BLaER1 treated with 17β-estradiol and CSF1 and Interleukin-3, amounts not matched to agents 10 nM and 100 nM (cell line): ENCODE data around the gene FGF16.
"Not testable (repeated sequence)": the region's sequence is repeated elsewhere in the genome, so short reads cannot be mapped to it uniquely, and the experiment has no call there.

ENCODE experiments used
- H3K27ac ChIP-seq, 11 experiments: shearing (Covaris generic); formaldehyde crosslinking; 2 replicates each; pipeline ENCODE4 v1.8.1; 2022
- H3K27me3 ChIP-seq, 11 experiments: shearing (Covaris generic); formaldehyde crosslinking; 2 replicates each; pipeline ENCODE4 v1.8.1; 2022
- H3K36me3 ChIP-seq, 11 experiments: shearing (Covaris generic); formaldehyde crosslinking; 2 replicates each; pipeline ENCODE4 v1.8.1; 2022
- H3K4me1 ChIP-seq, 10 experiments: shearing (Covaris generic); formaldehyde crosslinking; 2 replicates each; pipeline ENCODE4 v1.8.1; 2022
- H3K4me2 ChIP-seq, 11 experiments: shearing (Covaris generic); formaldehyde crosslinking; 2 replicates each; pipeline ENCODE4 v1.8.1; 2022
- H3K4me3 ChIP-seq, 10 experiments: shearing (Covaris generic); formaldehyde crosslinking; 2 replicates each; pipeline ENCODE4 v1.8.1; 2022
- H3K9ac ChIP-seq, 11 experiments: shearing (Covaris generic); formaldehyde crosslinking; 2 replicates each; pipeline ENCODE4 v1.8.1; 2022
- H3K9me3 ChIP-seq, 11 experiments: shearing (Covaris generic); formaldehyde crosslinking; replicated peaks in 1 of 11; 2 replicates each; pipeline ENCODE4 v1.8.1; 2022
- H4K20me1 ChIP-seq, 11 experiments: shearing (Covaris generic); formaldehyde crosslinking; 2 replicates each; pipeline ENCODE4 v1.8.1; 2022
- Cebpa-rat ChIP-seq, 11 experiments: shearing (Covaris generic); IDR thresholded peaks; 2 replicates each; pipeline ENCODE4 v1.8.1; 2022

The FGF16 gene

GRCh38 chrX:77453190-77453589 lies 6.0 kb downstream of the FGF16 start:
- Histone ChIP-seq H3K36me3 (no peaks in the 10 kb centered on the region), H3K4me3 (no peak overlapping the region), H3K9ac (no peak overlapping the region), H4K20me1 (peaks cover 0 to 4% (median 0%) of the 10 kb centered on the region in 11 experiments; a peak in 3 of 22 replicates), H3K27me3 (peaks cover 80 to 100% (median 98%) of the 10 kb centered on the region in 11 experiments), H3K27ac (no peak overlapping the region), H3K4me1 (peaks cover 0 to 1% (median 0%) of the 10 kb centered on the region in 10 experiments; a peak in 5 of 20 replicates), H3K9me3 (no peaks in the 10 kb centered on the region), H3K4me2 (no peak overlapping the region)
- no peak for TF ChIP-seq Cebpa-rat (IDR thresholded peaks at IDR 0.05)

DNA sequence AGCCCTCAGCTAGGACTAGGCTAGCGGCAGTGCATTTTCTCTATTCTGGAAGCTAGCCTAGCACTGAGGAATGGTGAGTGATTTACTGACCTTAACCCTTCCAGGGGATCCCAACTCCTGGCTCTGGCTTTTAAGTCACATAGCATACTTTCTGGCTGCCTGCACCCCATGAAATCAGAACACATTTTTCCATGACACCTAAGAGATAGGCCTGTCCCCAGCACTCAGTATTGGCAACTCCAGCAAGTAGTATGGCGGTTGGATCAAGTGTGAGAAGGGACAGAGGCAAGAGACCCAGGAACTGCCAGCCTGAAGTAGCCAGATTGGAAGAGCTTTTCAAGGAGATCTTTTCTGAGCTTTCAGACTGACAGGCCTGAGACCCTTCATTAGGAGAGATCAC lies 8.2 kb downstream of the FGF16 start:
- Histone ChIP-seq H3K4me2 (no peak overlapping the region), H3K4me1 (no peaks in the 10 kb centered on the region), H3K36me3 (no peaks in the 10 kb centered on the region), H3K27me3 (peaks cover 68 to 100% (median 98%) of the 10 kb centered on the region in 11 experiments), H4K20me1 (no peaks in the 10 kb centered on the region; a peak in 1 of 22 replicates), H3K9me3 (no peaks in the 10 kb centered on the region), H3K4me3 (no peak overlapping the region), H3K27ac (no peak overlapping the region), H3K9ac (no peak overlapping the region)
- no peak for TF ChIP-seq Cebpa-rat (IDR thresholded peaks at IDR 0.05)

DNA sequence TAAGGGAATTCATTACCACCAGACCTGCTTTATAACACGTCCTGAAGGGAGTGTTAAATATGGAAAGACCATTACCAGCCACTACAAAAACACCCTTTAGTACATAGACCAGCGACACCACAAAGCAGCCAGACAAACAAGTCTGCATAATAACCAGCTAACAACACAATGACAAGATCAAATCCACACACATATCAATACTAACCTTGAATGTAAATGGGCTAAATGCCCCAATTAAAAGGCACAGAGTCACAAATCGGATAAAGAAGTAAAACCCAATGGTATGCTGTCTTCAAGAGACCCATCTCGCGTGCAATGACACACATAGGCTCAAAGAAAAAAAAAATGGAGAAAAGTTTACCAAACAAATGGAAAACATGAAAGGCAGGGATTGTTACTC lies 36.9 kb downstream of the FGF16 start:
- Histone ChIP-seq H3K9ac (no peak overlapping the region), H3K4me1 (no peaks in the 10 kb centered on the region), H4K20me1 (no peaks in the 10 kb centered on the region), H3K4me3 (no peak overlapping the region), H3K27me3 (peaks cover 0 to 44% (median 12%) of the 10 kb centered on the region in 11 experiments; a peak in 15 of 22 replicates), H3K27ac (no peak overlapping the region), H3K4me2 (no peak overlapping the region), H3K36me3 (no peaks in the 10 kb centered on the region), H3K9me3 (peaks cover 28 to 64% (median 49%) of the 10 kb centered on the region in 11 experiments)
- no peak for TF ChIP-seq Cebpa-rat (IDR thresholded peaks at IDR 0.05)

DNA sequence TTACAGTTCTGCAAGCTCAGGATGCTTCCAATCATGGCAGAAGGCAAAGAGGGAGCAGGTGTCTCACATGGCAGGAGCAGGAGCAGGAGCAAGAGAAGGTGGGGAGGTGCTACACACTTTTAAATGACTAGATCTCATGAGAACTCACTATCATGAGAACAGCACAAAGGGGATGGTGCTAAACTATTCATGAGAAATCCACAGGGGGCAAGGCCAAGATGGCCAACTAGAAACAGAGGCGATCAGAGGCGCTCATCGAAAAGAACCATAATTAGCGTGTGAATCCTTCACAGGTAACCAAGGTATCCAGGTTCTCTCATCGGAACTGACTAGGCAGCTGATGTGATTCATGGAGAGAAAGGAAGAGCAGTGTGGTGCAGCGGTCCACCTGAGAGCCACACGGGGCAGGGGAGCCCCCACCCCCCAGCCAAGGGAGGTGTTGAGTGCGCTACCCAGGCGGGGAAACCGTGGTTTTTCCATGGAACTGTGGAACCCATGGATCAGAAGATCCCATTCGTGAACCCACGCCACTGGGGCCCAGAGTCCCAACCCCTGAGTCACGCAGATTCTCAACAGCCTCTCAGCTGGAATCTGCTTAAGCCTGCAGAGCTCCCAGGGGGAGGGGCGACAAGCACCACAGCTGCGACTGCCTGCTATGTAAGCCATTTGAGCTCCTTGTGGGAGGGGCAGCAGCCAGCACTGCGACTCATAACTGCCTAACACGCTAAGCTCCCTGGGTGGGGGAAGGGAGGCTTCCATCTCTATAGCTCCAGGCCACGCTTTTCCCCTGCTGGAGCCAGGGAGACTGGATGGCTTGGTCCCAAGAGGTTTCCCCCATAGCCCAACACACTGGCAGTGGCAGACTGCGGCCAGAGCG lies 46.7 kb downstream of the FGF16 start:
- no peak overlapping the region for H3K4me2 ChIP-seq

DNA sequence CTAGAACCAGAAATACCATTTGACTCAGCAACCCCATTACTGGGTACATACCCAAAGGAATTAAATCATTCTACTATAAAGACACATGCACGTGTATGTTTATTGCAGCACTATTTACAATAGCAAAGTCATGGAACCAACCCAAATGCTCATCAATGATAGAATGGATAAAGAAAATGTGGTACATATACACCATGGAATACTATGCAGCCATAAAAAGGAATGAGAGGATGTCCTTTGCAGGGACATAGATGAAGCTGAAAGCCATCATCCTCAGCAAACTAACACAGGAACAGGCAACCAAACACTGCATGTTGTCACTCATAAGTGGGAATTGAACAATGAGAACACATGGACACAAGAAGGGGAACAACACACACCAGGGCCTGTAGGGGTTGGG lies 53.0 kb downstream of the FGF16 start:
- Histone ChIP-seq H3K27me3 (peaks cover 9 to 45% (median 27%) of the 10 kb centered on the region in 11 experiments), H3K9me3 (peaks cover 0 to 12% (median 0%) of the 10 kb centered on the region in 11 experiments; a peak in 2 of 22 replicates)
- not testable (repeated sequence) for H4K20me1 ChIP-seq, H3K27ac ChIP-seq, H3K4me3 ChIP-seq, H3K9ac ChIP-seq, H3K4me2 ChIP-seq, H3K4me1 ChIP-seq, H3K36me3 ChIP-seq

More for the DNA sequence above, 46.7 kb downstream of the FGF16 start:
- Histone ChIP-seq H4K20me1 (no peaks in the 10 kb centered on the region; a peak in 1 of 22 replicates), H3K9ac (no peak overlapping the region), H3K4me3 (no peak overlapping the region), H3K27ac (no peak overlapping the region), H3K9me3 (peaks cover 0 to 15% (median 8%) of the 10 kb centered on the region in 11 experiments; a peak in 11 of 22 replicates), H3K36me3 (no peaks in the 10 kb centered on the region), H3K27me3 (peaks cover 49 to 85% (median 67%) of the 10 kb centered on the region in 11 experiments), H3K4me1 (no peaks in the 10 kb centered on the region)
- no peak for TF ChIP-seq Cebpa-rat (IDR thresholded peaks at IDR 0.05)

GRCh38 chrX:77502951-77503525 lies 55.8 kb downstream of the FGF16 start:
- H4K20me1 ChIP-seq: no peaks in the 10 kb centered on the region; a peak in 1 of 22 replicates
- H3K4me1 ChIP-seq: peaks cover 0 to 16% (median 7%) of the 10 kb centered on the region in 10 experiments; a peak in 10 of 20 replicates
- H3K9me3 ChIP-seq: peaks cover 0 to 12% (median 0%) of the 10 kb centered on the region in 11 experiments; a peak in 2 of 22 replicates
- H3K36me3 ChIP-seq: peaks cover 0 to 14% (median 9%) of the 10 kb centered on the region in 11 experiments; a peak in 13 of 22 replicates
- no peak overlapping the region for H3K4me3 ChIP-seq
- H3K4me2 ChIP-seq: no peak overlapping the region
- peaks cover 0 to 44% (median 37%) of the 10 kb centered on the region in 11 experiments; a peak in 21 of 22 replicates for H3K27me3 ChIP-seq
- TF ChIP-seq Cebpa-rat (IDR thresholded peaks at IDR 0.05): no peak
- no peak overlapping the region for H3K27ac ChIP-seq
- no peak overlapping the region for H3K9ac ChIP-seq

- Histone ChIP-seq H3K4me1 (peaks cover 0 to 16% (median 7%) of the 10 kb centered on the region in 10 experiments; a peak in 10 of 20 replicates), H3K9me3 (no peaks in the 10 kb centered on the region; a peak in 2 of 22 replicates), H3K27ac (peak overlapping the region in 9 of 11 experiments; percentile 4 to 60 (median 40); a peak in 11 of 22 replicates), H3K4me2 (peak overlapping the region in 6 of 11 experiments; percentile 1 to 53 (median 29); a peak in 9 of 22 replicates), H4K20me1 (no peaks in the 10 kb centered on the region; a peak in 1 of 22 replicates), H3K9ac (no peak overlapping the region), H3K27me3 (peaks cover 0 to 51% (median 40%) of the 10 kb centered on the region in 11 experiments), H3K36me3 (peaks cover 12 to 32% (median 25%) of the 10 kb centered on the region in 11 experiments), H3K4me3 (no peak overlapping the region)
- no peak for TF ChIP-seq Cebpa-rat (IDR thresholded peaks at IDR 0.05)
Measured at GRCh38 chrX:77505227-77505626, 58.0 kb downstream of the FGF16 start.
